DND-41 (cell line): ENCODE data around the gene JAGN1.
"Not testable (repeated sequence)": the region's sequence is repeated elsewhere in the genome, so short reads cannot be mapped to it uniquely, and the experiment has no call there.

Source experiments
- ATAC-seq: fragments of 200-7000 bp; cut with Tn5 transposase; 3 replicates; pipeline ENCODE4 v1.9.1; 2021; ENCODE audit warnings: low read depth; ENCODE audit not compliant: insufficient read depth
- DNase-seq: peaks from one replicate; pipeline ENCODE4 v3.0.0-alpha.2; 2020
- H2AFZ ChIP-seq: 2 replicates; pipeline ENCODE4 v1.6.0; 2012; ENCODE audit warnings: low read depth, low read length
- H3K27ac ChIP-seq: 2 replicates; pipeline ENCODE4 v1.5.1; 2012; ENCODE audit warnings: low read length, inconsistent platforms
- H3K27me3 ChIP-seq: fragments of 200-600 bp; sonication (generic); 2 replicates; pipeline ENCODE4 v1.6.0; 2012; ENCODE audit warnings: low read length, mild to moderate bottlenecking, inconsistent platforms; ENCODE audit not compliant: insufficient read depth, poor library complexity
- H3K36me3 ChIP-seq: 2 replicates; pipeline ENCODE4 v1.5.1; 2012; ENCODE audit warnings: low read length, inconsistent platforms; ENCODE audit not compliant: insufficient read depth
- H3K4me1 ChIP-seq: 2 replicates; pipeline ENCODE4 v1.5.1; 2012; ENCODE audit warnings: mild to moderate bottlenecking, low read length; ENCODE audit not compliant: insufficient read depth
- H3K4me2 ChIP-seq: 2 replicates; pipeline ENCODE4 v1.6.0; 2012; ENCODE audit warnings: mild to moderate bottlenecking, moderate library complexity, low read length, inconsistent platforms; ENCODE audit not compliant: insufficient read depth
- H3K4me3 ChIP-seq, 2 experiments: fragments of 200-600 bp in 1 of 2; shearing (Covaris generic) in 1 of 2; 2 replicates each; pipeline ENCODE4 v1.5.1; 2012 to 2016; ENCODE audit warnings: inconsistent platforms in 2 of 2, low read length in 2 of 2, mild to moderate bottlenecking in 2 of 2, low read depth in 1 of 2, moderate library complexity in 1 of 2
- H3K79me2 ChIP-seq: 2 replicates; pipeline ENCODE4 v1.6.0; 2012; ENCODE audit warnings: low read length, inconsistent platforms; ENCODE audit not compliant: insufficient read depth
- H3K9ac ChIP-seq: 2 replicates; pipeline ENCODE4 v1.6.0; 2012; ENCODE audit warnings: low read depth, mild to moderate bottlenecking, inconsistent platforms, low read length, moderate library complexity
- H3K9me3 ChIP-seq: 2 replicates; pipeline ENCODE4 v1.5.1; 2012; ENCODE audit warnings: low read length, moderate library complexity, mild to moderate bottlenecking, inconsistent platforms; ENCODE audit not compliant: insufficient read depth, severe bottlenecking
- H4K20me1 ChIP-seq: 2 replicates; pipeline ENCODE4 v1.6.0; 2012; ENCODE audit warnings: low read length; ENCODE audit not compliant: insufficient read depth
- CTCF ChIP-seq: IDR thresholded peaks from 2 replicates; pipeline ENCODE4 v1.5.1; 2012; ENCODE audit warnings: borderline replicate concordance, low read length, moderate library complexity, mild to moderate bottlenecking; ENCODE audit not compliant: poor library complexity, severe bottlenecking; ENCODE audit errors: extremely low read depth
- EZH2 ChIP-seq: IDR thresholded peaks from 3 replicates; pipeline ENCODE4 v1.6.1; 2012; ENCODE audit warnings: borderline replicate concordance, low read depth, mild to moderate bottlenecking, moderate library complexity, low read length, inconsistent platforms; ENCODE audit not compliant: severe bottlenecking

JAGN1 gene

GRCh38 chr3:9867106-9867505, 23.3 kb upstream of the JAGN1 start:
- TF ChIP-seq EZH2: no peak
- no peak for TF ChIP-seq CTCF
- Histone ChIP-seq H3K9me3 (no peaks in the 10 kb centered on the region), H3K27ac (no peak overlapping the region), H3K4me1 (no peaks in the 10 kb centered on the region), H4K20me1 (no peaks in the 10 kb centered on the region), H3K27me3 (no peaks in the 10 kb centered on the region), H3K79me2 (no peaks in the 10 kb centered on the region), H3K36me3 (no peaks in the 10 kb centered on the region), H3K4me2 (no peak overlapping the region), H3K9ac (no peak overlapping the region), H2AFZ (no peak overlapping the region), H3K4me3 (no peak overlapping the region)
- DNase-seq (no peak), ATAC-seq (no peak)

GRCh38 chr3:9869955-9870354, 20.5 kb upstream of the JAGN1 start:
- TF ChIP-seq EZH2: no peak
- TF ChIP-seq CTCF: no peak
- Histone ChIP-seq H2AFZ (no peak overlapping the region), H3K4me3 (no peak overlapping the region), H4K20me1 (no peaks in the 10 kb centered on the region), H3K9me3 (no peaks in the 10 kb centered on the region), H3K4me1 (no peaks in the 10 kb centered on the region), H3K36me3 (no peaks in the 10 kb centered on the region), H3K27me3 (no peaks in the 10 kb centered on the region), H3K4me2 (no peak overlapping the region), H3K9ac (no peak overlapping the region), H3K27ac (no peak overlapping the region), H3K79me2 (no peaks in the 10 kb centered on the region)
- DNase-seq (no peak), ATAC-seq (no peak)

- no peak overlapping the region for H3K4me3 ChIP-seq
- no peaks in the 10 kb centered on the region for H3K9me3 ChIP-seq
- H2AFZ ChIP-seq: no peak overlapping the region
- H3K27me3 ChIP-seq: no peaks in the 10 kb centered on the region
- ATAC-seq: no peak
- no peaks in the 10 kb centered on the region for H3K36me3 ChIP-seq
- DNase-seq: no peak
- no peak overlapping the region for H3K4me2 ChIP-seq
- no peak for TF ChIP-seq CTCF
- no peak for TF ChIP-seq EZH2
- H4K20me1 ChIP-seq: no peaks in the 10 kb centered on the region
- H3K27ac ChIP-seq: no peak overlapping the region
- H3K79me2 ChIP-seq: no peaks in the 10 kb centered on the region
- no peak overlapping the region for H3K9ac ChIP-seq
- H3K4me1 ChIP-seq: no peaks in the 10 kb centered on the region
These were observed 19.4 kb upstream of the JAGN1 start for GRCh38 chr3:9870978-9871377.

- H3K27ac ChIP-seq, ATAC-seq, H4K20me1 ChIP-seq, DNase-seq, H3K27me3 ChIP-seq, H3K9me3 ChIP-seq, H2AFZ ChIP-seq, H3K4me1 ChIP-seq, H3K4me3 ChIP-seq, H3K36me3 ChIP-seq, H3K4me2 ChIP-seq, H3K79me2 ChIP-seq, H3K9ac ChIP-seq: not testable (repeated sequence)
These were observed 18.3 kb upstream of the JAGN1 start for GRCh38 chr3:9872067-9872466.
